Stromal cell of bone marrow (primary cell): Measurements from ENCODE around the gene JAML.
A peak's percentile ranks its signal among the peaks of the same experiment; 100 is the strongest.

ENCODE experiments used
- DNase-seq: peaks from one replicate; pipeline ENCODE4 v3.0.0-alpha.2; 2012; ENCODE audit warnings: low read depth

JAML gene

DNA sequence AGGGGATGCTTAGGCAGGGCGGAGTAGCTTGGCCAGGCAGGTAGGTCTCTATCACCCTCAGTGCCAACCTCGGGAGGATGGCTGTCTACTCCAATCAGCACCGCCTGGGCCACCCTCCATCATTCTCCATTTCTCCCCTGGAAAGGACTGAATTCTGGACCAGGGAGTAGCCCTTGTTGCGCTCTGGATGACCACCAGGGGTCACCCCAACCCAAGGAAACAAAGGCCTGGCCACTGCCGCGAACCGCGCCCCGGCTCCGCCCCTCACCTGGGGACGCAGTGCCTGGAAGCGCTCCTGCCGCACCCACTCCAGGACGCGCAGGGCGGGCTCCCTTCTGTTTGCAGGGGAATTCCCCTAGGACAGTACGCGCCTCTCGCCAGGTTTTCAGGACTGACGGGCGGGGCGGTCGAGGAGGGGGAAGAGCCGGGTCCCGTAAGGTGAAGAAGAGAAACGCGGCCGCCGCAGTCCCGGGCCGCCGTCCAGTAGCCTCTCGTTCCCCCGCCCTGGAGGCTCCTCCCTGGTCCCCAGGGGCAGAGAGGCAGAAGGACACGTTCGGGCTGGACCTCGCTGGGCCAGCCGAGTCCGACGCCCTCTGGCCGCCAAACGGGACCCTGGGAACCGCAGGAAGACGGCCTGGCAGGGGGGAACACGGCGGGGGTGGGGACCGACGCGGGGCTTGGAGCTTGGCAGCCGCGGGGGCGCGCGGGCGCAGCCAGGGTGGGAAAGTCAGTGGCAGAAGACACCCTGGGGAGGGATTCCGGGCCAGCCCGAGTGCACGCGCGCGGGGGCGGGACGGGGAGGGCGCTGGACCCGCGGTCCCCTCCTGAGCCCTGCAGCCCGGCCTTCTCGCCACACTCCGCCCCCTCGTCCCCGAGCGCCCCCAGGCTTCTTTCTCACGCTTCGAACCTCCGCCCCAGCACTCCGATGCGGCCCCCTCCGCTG lies 79.3 kb downstream of the JAML start:
- peak; percentile 21 for DNase-seq

DNA sequence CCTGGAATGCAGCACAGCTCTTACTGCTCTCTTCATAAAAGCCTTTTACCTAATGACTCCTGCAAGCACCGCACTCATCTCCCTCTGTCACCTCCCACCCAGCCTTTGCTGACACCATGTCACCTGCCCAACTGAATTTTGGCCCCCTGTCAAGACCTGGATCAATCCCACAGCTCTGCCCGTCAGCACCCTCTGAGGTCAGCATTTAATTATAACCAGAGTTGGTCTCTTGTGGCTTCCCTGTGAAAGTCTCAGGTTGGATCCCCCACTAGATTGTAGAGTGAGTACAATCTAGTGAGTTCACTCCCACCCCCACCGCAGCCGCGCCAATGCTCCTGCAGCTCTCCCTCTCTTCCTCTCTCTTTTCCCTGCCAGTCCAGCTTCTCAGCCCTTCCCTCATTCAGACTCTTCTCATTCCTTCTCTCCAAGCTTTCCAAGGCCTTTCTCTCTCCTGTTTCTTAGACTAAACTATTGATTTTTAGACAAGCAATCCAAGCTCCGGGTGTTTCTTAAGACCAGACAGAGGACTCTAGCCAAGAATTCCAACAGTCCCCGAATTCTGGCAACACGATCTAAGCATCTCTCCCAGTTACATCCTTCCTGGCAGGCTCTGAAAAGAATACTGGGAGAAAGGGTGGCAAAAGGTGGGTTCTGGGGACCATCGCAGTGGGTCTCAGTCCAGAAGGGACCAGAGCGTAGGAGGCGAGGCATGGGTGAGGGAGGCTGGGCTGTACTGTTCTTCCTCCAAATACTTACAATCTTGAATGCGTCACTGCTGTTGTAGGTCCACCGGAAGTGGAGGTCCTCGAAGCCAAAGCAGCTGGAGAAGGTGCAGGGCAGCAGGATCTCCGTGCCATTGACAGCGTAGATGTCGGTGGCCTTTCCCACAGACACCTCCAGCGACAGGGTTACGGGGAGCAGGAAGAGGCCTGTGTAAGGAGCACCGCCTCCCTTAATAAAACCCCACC lies 80.2 kb downstream of the JAML start:
- no peak for DNase-seq
